Measurements from ENCODE around the gene PALS2.

DNA sequence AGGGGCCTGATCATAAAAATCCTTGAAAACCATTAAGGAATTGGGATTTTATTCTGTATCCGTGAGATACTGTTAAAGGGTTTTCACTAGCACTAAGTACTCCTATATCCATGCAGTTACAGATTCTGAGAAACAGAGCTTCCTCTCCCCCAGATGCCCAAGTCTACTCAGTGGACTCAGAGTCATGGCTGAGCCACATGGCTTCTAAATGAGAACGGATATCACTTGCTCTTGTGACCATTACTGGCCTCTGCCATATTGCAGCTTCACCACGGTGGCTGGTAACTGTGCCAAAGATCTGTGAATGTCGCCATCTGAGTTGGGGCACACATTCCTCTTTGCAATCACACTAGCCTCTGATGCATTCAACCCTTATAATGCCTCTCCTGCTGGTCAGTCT, 42.0 kb upstream of the PALS2 start:
- TF ChIP-seq CTCF (conservative IDR thresholded peaks at IDR 0.05; ENCODE audit: low read depth, low read length) = no peak
- no peak for TF ChIP-seq EZH2 (IDR thresholded peaks at IDR 0.05; ENCODE audit: borderline replicate concordance, low read depth, low read length, poor library complexity, severe bottlenecking)

All from A673 (cell line).